H1 (cell line): Measurements from ENCODE around the gene AMN.

Source experiments
- BACH1 ChIP-seq: IDR thresholded peaks from 2 replicates; pipeline ENCODE4 v1.6.1; 2012; ENCODE audit warnings: low read length, improper control_type of control experiment
- EP300 ChIP-seq, 2 experiments: IDR thresholded peaks; 1 replicate in 1 of 2; 2 replicates in 1 of 2; pipeline ENCODE4 v1.6.1; 2011 to 2012; ENCODE audit warnings: low read depth in 2 of 2, low read length in 2 of 2, mild to moderate bottlenecking in 2 of 2, borderline replicate concordance in 1 of 2, inconsistent platforms in 1 of 2, moderate library complexity in 1 of 2
- EZH2 ChIP-seq: fragments of 200-600 bp; sonication (generic); IDR thresholded peaks from 2 replicates; pipeline ENCODE4 v1.7.1; 2012; ENCODE audit warnings: low read depth, mild to moderate bottlenecking, moderate library complexity, low read length, inconsistent platforms; ENCODE audit not compliant: severe bottlenecking
- FOSL1 ChIP-seq: IDR thresholded peaks from 2 replicates; pipeline ENCODE4 v1.6.1; 2011; ENCODE audit warnings: mild to moderate bottlenecking, low read depth, low read length, moderate library complexity; ENCODE audit not compliant: insufficient read depth
- NANOG ChIP-seq: IDR thresholded peaks from 2 replicates; pipeline ENCODE4 v1.6.1; 2011; ENCODE audit warnings: low read length, low read depth, mild to moderate bottlenecking, inconsistent platforms; ENCODE audit not compliant: insufficient read depth, poor library complexity, severe bottlenecking
- PHF8 ChIP-seq: fragments of 200-600 bp; sonication (generic); conservative IDR thresholded peaks from 2 replicates; pipeline ENCODE4 v1.7.1; 2012; ENCODE audit warnings: low read depth, mild to moderate bottlenecking, inconsistent platforms, low read length, moderate library complexity
- POLR2A ChIP-seq, 2 experiments: IDR thresholded peaks; 1 replicate in 1 of 2; 2 replicates in 1 of 2; pipeline ENCODE4 v1.6.1; 2011; ENCODE audit warnings: low read depth in 2 of 2, low read length in 2 of 2, mild to moderate bottlenecking in 2 of 2; ENCODE audit errors: control extremely low read depth in 1 of 2
- SIN3A ChIP-seq, 2 experiments: IDR thresholded peaks in 1 of 2; conservative IDR thresholded peaks in 1 of 2; 2 replicates each; pipeline ENCODE4 v1.6.1; 2011 to 2012; ENCODE audit warnings: low read length in 2 of 2, improper control_type of control experiment in 1 of 2, low read depth in 1 of 2, mild to moderate bottlenecking in 1 of 2
- TF ChIP-seq, protein P1 (sequence below), 3 experiments: IDR thresholded peaks; 1 replicate in 2 of 3; 2 replicates in 1 of 3; pipeline versions ENCODE4 v1.5.1 to v1.6.1; 2011; ENCODE audit warnings: low read length in 3 of 3, mild to moderate bottlenecking in 3 of 3, inconsistent platforms in 2 of 3, low read depth in 1 of 3, moderate library complexity in 1 of 3; ENCODE audit not compliant: insufficient read depth in 1 of 3; ENCODE audit errors: control extremely low read depth in 1 of 3

DNA sequence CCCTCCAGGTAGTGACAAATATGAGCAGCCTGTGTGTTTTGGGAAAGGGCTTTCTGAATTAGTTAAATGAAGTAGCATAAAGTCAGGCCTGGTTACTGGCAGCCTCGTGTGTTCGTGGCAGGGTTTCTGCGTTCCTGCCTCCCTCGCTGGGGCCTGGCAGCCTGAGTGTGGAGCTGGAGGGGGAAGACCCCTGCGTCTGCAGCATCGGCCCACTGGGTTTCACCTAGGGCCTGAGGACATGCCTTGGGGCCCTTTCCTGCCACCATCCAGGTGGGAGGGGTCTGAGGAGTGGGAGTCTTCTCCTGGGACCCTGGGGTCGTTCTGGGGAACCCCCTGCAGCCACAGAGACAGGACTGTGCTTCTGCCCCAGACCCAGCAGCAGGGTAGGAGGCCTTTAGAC lies 20.4 kb upstream of the AMN start:
- TF ChIP-seq NANOG (no peak), EZH2 (no peak), SIN3A (conservative IDR thresholded peaks at IDR 0.05 in 1 of 2, IDR thresholded peaks at IDR 0.05 in 1 of 2; ENCODE audit: low read depth in 1 of 2, low read length in 2 of 2) (no peak), BACH1 (no peak), EP300 (IDR thresholded peaks at IDR 0.05; ENCODE audit: borderline replicate concordance in 1 of 2, low read depth in 2 of 2, low read length in 2 of 2) (no peak), POLR2A (IDR thresholded peaks at IDR 0.05; ENCODE audit: control extremely low read depth in 1 of 2, low read depth in 2 of 2, low read length in 2 of 2) (no peak), FOSL1 (no peak), PHF8 (no peak)
- TF ChIP-seq, protein P1, sequence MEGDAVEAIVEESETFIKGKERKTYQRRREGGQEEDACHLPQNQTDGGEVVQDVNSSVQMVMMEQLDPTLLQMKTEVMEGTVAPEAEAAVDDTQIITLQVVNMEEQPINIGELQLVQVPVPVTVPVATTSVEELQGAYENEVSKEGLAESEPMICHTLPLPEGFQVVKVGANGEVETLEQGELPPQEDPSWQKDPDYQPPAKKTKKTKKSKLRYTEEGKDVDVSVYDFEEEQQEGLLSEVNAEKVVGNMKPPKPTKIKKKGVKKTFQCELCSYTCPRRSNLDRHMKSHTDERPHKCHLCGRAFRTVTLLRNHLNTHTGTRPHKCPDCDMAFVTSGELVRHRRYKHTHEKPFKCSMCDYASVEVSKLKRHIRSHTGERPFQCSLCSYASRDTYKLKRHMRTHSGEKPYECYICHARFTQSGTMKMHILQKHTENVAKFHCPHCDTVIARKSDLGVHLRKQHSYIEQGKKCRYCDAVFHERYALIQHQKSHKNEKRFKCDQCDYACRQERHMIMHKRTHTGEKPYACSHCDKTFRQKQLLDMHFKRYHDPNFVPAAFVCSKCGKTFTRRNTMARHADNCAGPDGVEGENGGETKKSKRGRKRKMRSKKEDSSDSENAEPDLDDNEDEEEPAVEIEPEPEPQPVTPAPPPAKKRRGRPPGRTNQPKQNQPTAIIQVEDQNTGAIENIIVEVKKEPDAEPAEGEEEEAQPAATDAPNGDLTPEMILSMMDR (IDR thresholded peaks at IDR 0.05; ENCODE audit: control extremely low read depth in 1 of 3, insufficient read depth in 1 of 3, low read depth in 1 of 3, low read length in 3 of 3), result no peak
